ENCODE measurements around the gene PRR12.

DNA sequence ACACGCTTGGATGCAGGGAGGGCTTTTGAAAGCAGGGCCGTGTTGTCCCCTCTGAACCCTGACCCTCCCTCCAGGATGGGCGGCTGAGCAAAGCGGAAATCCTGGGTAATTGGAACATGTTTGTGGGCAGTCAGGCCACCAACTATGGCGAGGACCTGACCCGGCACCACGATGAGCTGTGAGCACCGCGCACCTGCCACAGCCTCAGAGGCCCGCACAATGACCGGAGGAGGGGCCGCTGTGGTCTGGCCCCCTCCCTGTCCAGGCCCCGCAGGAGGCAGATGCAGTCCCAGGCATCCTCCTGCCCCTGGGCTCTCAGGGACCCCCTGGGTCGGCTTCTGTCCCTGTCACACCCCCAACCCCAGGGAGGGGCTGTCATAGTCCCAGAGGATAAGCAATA, 48.0 kb upstream of the PRR12 start:
- TF ChIP-seq, protein P1, sequence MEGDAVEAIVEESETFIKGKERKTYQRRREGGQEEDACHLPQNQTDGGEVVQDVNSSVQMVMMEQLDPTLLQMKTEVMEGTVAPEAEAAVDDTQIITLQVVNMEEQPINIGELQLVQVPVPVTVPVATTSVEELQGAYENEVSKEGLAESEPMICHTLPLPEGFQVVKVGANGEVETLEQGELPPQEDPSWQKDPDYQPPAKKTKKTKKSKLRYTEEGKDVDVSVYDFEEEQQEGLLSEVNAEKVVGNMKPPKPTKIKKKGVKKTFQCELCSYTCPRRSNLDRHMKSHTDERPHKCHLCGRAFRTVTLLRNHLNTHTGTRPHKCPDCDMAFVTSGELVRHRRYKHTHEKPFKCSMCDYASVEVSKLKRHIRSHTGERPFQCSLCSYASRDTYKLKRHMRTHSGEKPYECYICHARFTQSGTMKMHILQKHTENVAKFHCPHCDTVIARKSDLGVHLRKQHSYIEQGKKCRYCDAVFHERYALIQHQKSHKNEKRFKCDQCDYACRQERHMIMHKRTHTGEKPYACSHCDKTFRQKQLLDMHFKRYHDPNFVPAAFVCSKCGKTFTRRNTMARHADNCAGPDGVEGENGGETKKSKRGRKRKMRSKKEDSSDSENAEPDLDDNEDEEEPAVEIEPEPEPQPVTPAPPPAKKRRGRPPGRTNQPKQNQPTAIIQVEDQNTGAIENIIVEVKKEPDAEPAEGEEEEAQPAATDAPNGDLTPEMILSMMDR (optimal IDR thresholded peaks at IDR 0.05 in 1 of 3, IDR thresholded peaks at IDR 0.05 in 1 of 3, conservative IDR thresholded peaks at IDR 0.05 in 1 of 3; ENCODE audit: extremely low read depth in 1 of 3, insufficient read depth in 2 of 3, low read length in 3 of 3), result no peak
- no peak for TF ChIP-seq EZH2 (IDR thresholded peaks at IDR 0.05; ENCODE audit: low read length)

Measured in keratinocyte (primary cell).